NT2/D1 (cell line): ENCODE results near the gene SPACA5.

Experiments
- SUZ12 ChIP-seq: IDR thresholded peaks from 2 replicates; pipeline ENCODE4 v1.6.1; 2011; ENCODE audit not compliant: insufficient read length, insufficient read depth; ENCODE audit errors: extremely low read depth
- YY1 ChIP-seq: IDR thresholded peaks from 2 replicates; pipeline ENCODE4 v1.6.1; 2011; ENCODE audit not compliant: insufficient read length, insufficient read depth
- ZNF274 ChIP-seq: IDR thresholded peaks from 2 replicates; pipeline ENCODE4 v1.6.1; 2011; ENCODE audit warnings: mild to moderate bottlenecking, low read depth, low read length

GRCh38 chrX:48002929-48003328, 3.9 kb upstream of the SPACA5 start:
- TF ChIP-seq ZNF274 (no peak), SUZ12 (no peak), YY1 (no peak)
